GM06990 (cell line): Measurements from ENCODE around the gene NKAIN2.

Experiments used
- DNase-seq: peaks from one replicate; pipeline ENCODE4 v3.0.0-alpha.2; 2011; ENCODE audit not compliant: insufficient read length; ENCODE audit errors: extremely low read depth
- H3K27me3 ChIP-seq: replicated peaks from 2 replicates; pipeline ENCODE4 v1.6.0; 2011; ENCODE audit warnings: low read length; ENCODE audit not compliant: control insufficient read depth, insufficient read depth
- H3K36me3 ChIP-seq: 2 replicates; pipeline ENCODE4 v1.5.1; 2011; ENCODE audit warnings: low read length; ENCODE audit not compliant: control insufficient read depth, insufficient read depth
- H3K4me3 ChIP-seq: replicated peaks from 2 replicates; pipeline ENCODE4 v1.5.1; 2011; ENCODE audit warnings: low read depth, mild to moderate bottlenecking, control low read depth, low read length
- CTCF ChIP-seq: IDR thresholded peaks from 2 replicates; pipeline ENCODE4 v1.5.1; 2011; ENCODE audit warnings: low read length, control low read depth, mild to moderate bottlenecking, inconsistent platforms; ENCODE audit not compliant: insufficient read depth, poor library complexity, severe bottlenecking

NKAIN2 gene

GRCh38 chr6:124056407-124057334 lies 253.0 kb downstream of the NKAIN2 start:
- no peak for DNase-seq
- no peak for TF ChIP-seq CTCF
- H3K4me3 ChIP-seq = no peak overlapping the region
- H3K27me3 ChIP-seq = no peaks in the 10 kb centered on the region; the same call in 1 of the 2 replicates
- H3K36me3 ChIP-seq = no peaks in the 10 kb centered on the region

- no peak overlapping the region for H3K4me3 ChIP-seq
- no peak for DNase-seq
- no peak for TF ChIP-seq CTCF
- H3K36me3 ChIP-seq = no peaks in the 10 kb centered on the region
- no peaks in the 10 kb centered on the region; the same call in 1 of the 2 replicates for H3K27me3 ChIP-seq
These were observed 253.8 kb downstream of the NKAIN2 start for GRCh38 chr6:124057461-124057860.

- Histone ChIP-seq H3K36me3 (no peaks in the 10 kb centered on the region), H3K27me3 (no peaks in the 10 kb centered on the region), H3K4me3 (no peak overlapping the region)
- TF ChIP-seq CTCF = no peak
- DNase-seq = peak; percentile 3
These were observed 260.9 kb downstream of the NKAIN2 start for GRCh38 chr6:124064317-124065113.

GRCh38 chr6:124066269-124066668 lies 262.6 kb downstream of the NKAIN2 start:
- no peak for DNase-seq
- no peaks in the 10 kb centered on the region for H3K27me3 ChIP-seq
- H3K36me3 ChIP-seq = no peaks in the 10 kb centered on the region
- no peak overlapping the region for H3K4me3 ChIP-seq
- TF ChIP-seq CTCF = no peak

GRCh38 chr6:124066946-124067552 lies 263.4 kb downstream of the NKAIN2 start:
- Histone ChIP-seq H3K27me3 (no peaks in the 10 kb centered on the region), H3K36me3 (no peaks in the 10 kb centered on the region), H3K4me3 (no peak overlapping the region)
- no peak for TF ChIP-seq CTCF
- DNase-seq = no peak
